H1 (cell line): ENCODE results near the gene UBE2D2.

Source experiments
- BRCA1 ChIP-seq: IDR thresholded peaks from 2 replicates; pipeline ENCODE4 v1.6.1; 2012; ENCODE audit warnings: low read depth, low read length, improper control_type of control experiment
- CEBPB ChIP-seq: IDR thresholded peaks from 2 replicates; pipeline ENCODE4 v1.6.1; 2012; ENCODE audit warnings: low read depth, low read length
- EZH2 ChIP-seq: fragments of 200-600 bp; sonication (generic); IDR thresholded peaks from 2 replicates; pipeline ENCODE4 v1.7.1; 2012; ENCODE audit warnings: low read depth, mild to moderate bottlenecking, moderate library complexity, low read length, inconsistent platforms; ENCODE audit not compliant: severe bottlenecking
- GABPA ChIP-seq: IDR thresholded peaks from 2 replicates; pipeline ENCODE4 v1.6.1; 2011; ENCODE audit warnings: mild to moderate bottlenecking, low read length, moderate library complexity, borderline replicate concordance; ENCODE audit not compliant: insufficient read depth
- KDM1A ChIP-seq: fragments of 200-600, 300-600 bp; sonication (generic); IDR thresholded peaks from 2 replicates; pipeline ENCODE4 v1.7.1; 2016; ENCODE audit warnings: mild to moderate bottlenecking, low read length, borderline replicate concordance
- KDM5A ChIP-seq: fragments of 200-600 bp; IDR thresholded peaks from 2 replicates; pipeline ENCODE4 v1.7.1; 2012; ENCODE audit warnings: mild to moderate bottlenecking, low read length, inconsistent platforms, mixed read lengths
- MAFK ChIP-seq: IDR thresholded peaks from 2 replicates; pipeline ENCODE4 v1.6.1; 2012; ENCODE audit warnings: low read depth, mild to moderate bottlenecking, improper control_type of control experiment, low read length
- POU5F1 ChIP-seq: IDR thresholded peaks from 2 replicates; pipeline ENCODE4 v1.6.1; 2011; ENCODE audit warnings: low read depth, mild to moderate bottlenecking, low read length, moderate library complexity
- RNF2 ChIP-seq: fragments of 200-900, 300-1000 bp; sonication (generic); IDR thresholded peaks from 2 replicates; pipeline ENCODE4 v1.7.1; 2016; ENCODE audit warnings: borderline replicate concordance, low read depth, mild to moderate bottlenecking, antibody characterized with exemption, low read length; ENCODE audit not compliant: poor library complexity, severe bottlenecking; ENCODE audit errors: missing control alignments
- SIN3A ChIP-seq, 2 experiments: IDR thresholded peaks in 1 of 2; conservative IDR thresholded peaks in 1 of 2; 2 replicates each; pipeline ENCODE4 v1.6.1; 2011 to 2012; ENCODE audit warnings: low read length in 2 of 2, improper control_type of control experiment in 1 of 2, low read depth in 1 of 2, mild to moderate bottlenecking in 1 of 2
- SUZ12 ChIP-seq: fragments of 200-600 bp; sonication (generic); IDR thresholded peaks from 2 replicates; pipeline ENCODE4 v1.6.1; 2012; ENCODE audit warnings: mild to moderate bottlenecking, inconsistent platforms, low read length, moderate library complexity, mixed read lengths
- YY1 ChIP-seq: IDR thresholded peaks from 2 replicates; pipeline ENCODE4 v1.6.1; 2011; ENCODE audit warnings: low read depth, mild to moderate bottlenecking, low read length
- TF ChIP-seq, protein P1 (sequence below), 3 experiments: IDR thresholded peaks; 1 replicate in 2 of 3; 2 replicates in 1 of 3; pipeline versions ENCODE4 v1.5.1 to v1.6.1; 2011; ENCODE audit warnings: low read length in 3 of 3, mild to moderate bottlenecking in 3 of 3, inconsistent platforms in 2 of 3, low read depth in 1 of 3, moderate library complexity in 1 of 3; ENCODE audit not compliant: insufficient read depth in 1 of 3; ENCODE audit errors: control extremely low read depth in 1 of 3

DNA sequence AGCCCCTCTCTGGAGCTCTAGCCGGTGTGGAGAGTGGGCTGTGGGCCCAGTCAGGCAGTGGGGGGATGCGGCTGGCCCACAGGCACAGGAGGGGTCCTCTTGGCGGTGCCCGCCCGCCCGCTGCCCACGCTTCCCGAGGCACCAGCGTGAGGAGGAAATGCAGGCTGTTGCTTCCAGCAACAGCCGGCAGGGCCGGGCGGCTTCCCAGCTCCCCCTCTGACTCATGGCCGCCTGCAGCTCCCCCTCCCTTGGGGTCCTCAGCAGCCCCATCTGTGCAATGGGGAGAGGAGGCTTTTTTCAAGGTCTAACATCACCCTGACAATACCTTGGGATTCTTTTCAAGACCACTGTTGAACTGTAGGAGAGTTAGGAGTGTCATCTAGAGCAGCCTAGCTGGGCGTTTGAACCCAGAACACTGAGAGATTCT is 97.4 kb downstream of the UBE2D2 start:
- TF ChIP-seq, protein P1, sequence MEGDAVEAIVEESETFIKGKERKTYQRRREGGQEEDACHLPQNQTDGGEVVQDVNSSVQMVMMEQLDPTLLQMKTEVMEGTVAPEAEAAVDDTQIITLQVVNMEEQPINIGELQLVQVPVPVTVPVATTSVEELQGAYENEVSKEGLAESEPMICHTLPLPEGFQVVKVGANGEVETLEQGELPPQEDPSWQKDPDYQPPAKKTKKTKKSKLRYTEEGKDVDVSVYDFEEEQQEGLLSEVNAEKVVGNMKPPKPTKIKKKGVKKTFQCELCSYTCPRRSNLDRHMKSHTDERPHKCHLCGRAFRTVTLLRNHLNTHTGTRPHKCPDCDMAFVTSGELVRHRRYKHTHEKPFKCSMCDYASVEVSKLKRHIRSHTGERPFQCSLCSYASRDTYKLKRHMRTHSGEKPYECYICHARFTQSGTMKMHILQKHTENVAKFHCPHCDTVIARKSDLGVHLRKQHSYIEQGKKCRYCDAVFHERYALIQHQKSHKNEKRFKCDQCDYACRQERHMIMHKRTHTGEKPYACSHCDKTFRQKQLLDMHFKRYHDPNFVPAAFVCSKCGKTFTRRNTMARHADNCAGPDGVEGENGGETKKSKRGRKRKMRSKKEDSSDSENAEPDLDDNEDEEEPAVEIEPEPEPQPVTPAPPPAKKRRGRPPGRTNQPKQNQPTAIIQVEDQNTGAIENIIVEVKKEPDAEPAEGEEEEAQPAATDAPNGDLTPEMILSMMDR (IDR thresholded peaks at IDR 0.05; ENCODE audit: control extremely low read depth in 1 of 3, insufficient read depth in 1 of 3, low read depth in 1 of 3, low read length in 3 of 3), result no peak
- TF ChIP-seq EZH2 (no peak), MAFK (no peak), KDM5A (no peak), RNF2 (no peak), SIN3A (conservative IDR thresholded peaks at IDR 0.05 in 1 of 2, IDR thresholded peaks at IDR 0.05 in 1 of 2; ENCODE audit: low read depth in 1 of 2, low read length in 2 of 2) (no peak), YY1 (0 out of 2 replicates have a peak, but pooled peaks have one; percentile 40), BRCA1 (no peak), KDM1A (no peak), CEBPB (no peak), POU5F1 (no peak), SUZ12 (no peak), GABPA (no peak)
